Skeletal muscle cell (primary cell): ENCODE results near the gene STEAP2.
"Not testable (repeated sequence)": the region's sequence is repeated elsewhere in the genome, so short reads cannot be mapped to it uniquely, and the experiment has no call there.

Experiments used
- DNase-seq: peaks from one replicate; pipeline ENCODE4 v3.0.0-alpha.2; 2010; ENCODE audit warnings: low read depth
- H3K4me3 ChIP-seq: 2 replicates; pipeline ENCODE4 v1.5.1; 2011; ENCODE audit warnings: low read depth, mild to moderate bottlenecking, control low read depth, low read length, moderate library complexity

The STEAP2 gene

DNA sequence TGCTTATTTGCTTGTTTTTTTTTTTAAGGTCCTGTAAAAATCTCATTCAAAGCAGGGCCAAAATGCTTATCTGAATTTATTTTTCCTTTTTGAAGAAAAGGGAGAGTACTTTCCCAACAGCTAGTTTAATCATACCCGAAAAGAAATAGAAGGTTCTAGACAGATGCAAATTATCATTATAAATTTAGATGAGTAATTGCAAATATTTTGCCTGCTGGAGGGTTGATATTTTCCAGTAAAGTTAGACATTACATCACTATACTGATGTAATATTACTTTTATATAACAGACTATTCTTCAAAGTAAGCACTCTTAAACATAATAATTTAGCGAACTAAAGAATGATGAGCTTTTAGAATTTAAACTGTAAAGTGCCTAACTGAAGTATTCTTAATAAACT lies 19.3 kb downstream of the STEAP2 start:
- DNase-seq = no peak
- no peak overlapping the region for H3K4me3 ChIP-seq

DNA sequence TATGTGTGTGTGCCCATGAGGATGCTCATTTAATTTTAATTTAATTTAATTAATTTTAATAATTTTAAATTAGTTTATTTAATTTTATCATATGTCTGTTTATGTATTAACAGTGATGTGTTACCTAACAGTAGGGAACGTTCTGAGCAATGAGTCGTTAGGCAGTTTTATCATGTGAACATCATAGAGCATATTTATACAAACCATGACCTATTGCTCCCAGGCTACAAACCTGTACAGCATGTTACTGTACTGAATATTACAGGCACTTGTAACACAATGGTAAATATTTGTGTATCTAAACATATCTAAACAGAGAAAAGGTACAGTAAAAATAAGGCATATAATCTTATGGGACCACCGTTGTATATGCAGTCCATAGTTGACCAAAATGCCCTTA lies 19.8 kb downstream of the STEAP2 start:
- DNase-seq = no peak
- H3K4me3 ChIP-seq = no peak overlapping the region

DNA sequence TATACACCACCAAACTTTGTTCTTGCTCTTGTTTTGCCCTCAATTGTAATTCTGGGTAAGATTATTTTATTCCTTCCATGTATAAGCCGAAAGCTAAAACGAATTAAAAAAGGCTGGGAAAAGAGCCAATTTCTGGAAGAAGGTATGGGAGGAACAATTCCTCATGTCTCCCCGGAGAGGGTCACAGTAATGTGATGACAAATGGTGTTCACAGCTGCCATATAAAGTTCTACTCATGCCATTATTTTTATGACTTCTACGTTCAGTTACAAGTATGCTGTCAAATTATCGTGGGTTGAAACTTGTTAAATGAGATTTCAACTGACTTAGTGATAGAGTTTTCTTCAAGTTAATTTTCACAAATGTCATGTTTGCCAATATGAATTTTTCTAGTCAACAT lies 20.9 kb downstream of the STEAP2 start:
- DNase-seq = no peak
- H3K4me3 ChIP-seq = no peak overlapping the region

DNA sequence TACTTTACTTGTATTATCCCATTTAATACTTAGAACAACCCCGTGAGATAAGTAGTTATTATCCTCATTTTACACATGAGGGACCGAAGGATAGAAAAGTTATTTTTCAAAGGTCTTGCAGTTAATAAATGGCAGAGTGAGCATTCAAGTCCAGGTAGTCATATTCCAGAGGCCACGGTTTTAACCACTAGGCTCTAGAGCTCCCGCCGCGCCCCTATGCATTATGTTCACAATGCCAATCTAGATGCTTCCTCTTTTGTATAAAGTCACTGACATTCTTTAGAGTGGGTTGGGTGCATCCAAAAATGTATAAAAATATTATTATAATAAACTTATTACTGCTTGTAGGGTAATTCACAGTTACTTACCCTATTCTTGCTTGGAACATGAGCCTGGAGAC lies 22.0 kb downstream of the STEAP2 start:
- DNase-seq = no peak

DNA sequence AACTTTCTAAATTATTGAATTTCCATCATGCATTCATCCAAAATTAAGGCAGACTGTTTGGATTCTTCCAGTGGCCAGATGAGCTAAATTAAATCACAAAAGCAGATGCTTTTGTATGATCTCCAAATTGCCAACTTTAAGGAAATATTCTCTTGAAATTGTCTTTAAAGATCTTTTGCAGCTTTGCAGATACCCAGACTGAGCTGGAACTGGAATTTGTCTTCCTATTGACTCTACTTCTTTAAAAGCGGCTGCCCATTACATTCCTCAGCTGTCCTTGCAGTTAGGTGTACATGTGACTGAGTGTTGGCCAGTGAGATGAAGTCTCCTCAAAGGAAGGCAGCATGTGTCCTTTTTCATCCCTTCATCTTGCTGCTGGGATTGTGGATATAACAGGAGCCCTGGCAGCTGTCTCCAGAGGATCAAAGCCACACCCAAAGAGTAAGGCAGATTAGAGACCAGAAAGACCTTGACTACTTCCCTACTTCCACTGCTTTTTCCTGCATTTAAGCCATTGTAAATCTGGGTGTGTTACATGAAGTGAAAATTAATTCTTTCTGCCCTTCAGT lies 25.3 kb downstream of the STEAP2 start:
- H3K4me3 ChIP-seq = no peak overlapping the region
- DNase-seq = no peak

More for the DNA sequence above, 22.0 kb downstream of the STEAP2 start:
- no peak overlapping the region for H3K4me3 ChIP-seq

DNA sequence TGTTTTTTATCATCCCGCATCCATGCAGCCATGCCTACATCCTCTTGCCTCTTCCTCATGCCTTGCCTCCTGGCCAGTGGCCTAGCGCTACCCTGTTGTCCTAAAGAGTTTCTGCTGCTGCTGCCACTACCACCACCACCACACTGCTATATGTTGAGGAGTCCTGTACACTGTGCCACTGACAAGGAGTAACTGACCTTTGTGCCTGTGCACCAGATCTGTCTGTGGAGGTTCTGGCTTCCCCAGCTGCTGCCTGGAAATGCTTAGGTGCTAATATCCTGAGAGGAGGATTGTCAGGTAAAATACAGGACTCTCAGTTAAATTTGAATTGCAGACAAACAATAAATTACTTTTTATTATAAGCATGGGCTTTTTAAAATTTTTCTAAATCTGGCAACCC lies 26.5 kb downstream of the STEAP2 start:
- no peak overlapping the region for H3K4me3 ChIP-seq

DNA sequence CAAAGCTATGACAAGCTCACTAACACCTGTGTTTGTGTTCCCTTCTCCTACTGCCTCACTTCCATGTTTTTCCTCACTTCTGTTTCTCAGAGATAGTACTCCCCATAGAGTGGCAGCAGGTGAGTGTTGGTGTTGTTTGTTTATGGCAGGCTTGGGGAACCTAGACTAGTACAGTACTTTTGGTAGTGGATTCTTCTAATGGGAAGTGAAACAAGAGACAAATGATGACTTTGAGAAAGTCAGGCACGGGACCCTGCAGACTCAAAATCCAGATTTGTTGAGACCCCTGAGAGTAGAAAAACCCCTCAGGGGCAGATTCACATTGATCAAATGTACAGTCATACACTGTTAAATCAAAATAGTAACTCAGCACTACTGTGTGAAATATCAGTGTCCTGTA lies 27.0 kb downstream of the STEAP2 start:
- H3K4me3 ChIP-seq = no peak overlapping the region
- DNase-seq = no peak

More for the DNA sequence above, 26.5 kb downstream of the STEAP2 start:
- DNase-seq = no peak

DNA sequence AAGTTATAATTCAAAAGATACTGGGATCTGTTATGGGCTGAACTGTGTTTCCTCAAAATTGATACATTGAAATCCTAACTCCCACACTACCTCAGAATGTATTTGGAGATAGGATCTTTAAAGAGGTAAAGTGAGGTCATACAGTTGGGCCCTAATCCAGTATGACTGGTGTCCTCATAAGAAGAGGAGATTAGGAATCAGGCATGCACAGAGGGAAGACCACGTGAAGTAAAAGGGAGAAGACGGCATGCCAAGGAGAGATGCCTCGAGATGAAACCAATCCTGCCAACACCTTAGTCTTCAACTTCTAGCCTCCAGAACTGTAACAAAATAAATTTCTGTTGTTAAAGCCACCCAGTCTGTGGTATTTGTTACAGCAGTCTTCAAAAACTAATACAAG lies 27.5 kb downstream of the STEAP2 start:
- no peak overlapping the region for H3K4me3 ChIP-seq
- DNase-seq = no peak

DNA sequence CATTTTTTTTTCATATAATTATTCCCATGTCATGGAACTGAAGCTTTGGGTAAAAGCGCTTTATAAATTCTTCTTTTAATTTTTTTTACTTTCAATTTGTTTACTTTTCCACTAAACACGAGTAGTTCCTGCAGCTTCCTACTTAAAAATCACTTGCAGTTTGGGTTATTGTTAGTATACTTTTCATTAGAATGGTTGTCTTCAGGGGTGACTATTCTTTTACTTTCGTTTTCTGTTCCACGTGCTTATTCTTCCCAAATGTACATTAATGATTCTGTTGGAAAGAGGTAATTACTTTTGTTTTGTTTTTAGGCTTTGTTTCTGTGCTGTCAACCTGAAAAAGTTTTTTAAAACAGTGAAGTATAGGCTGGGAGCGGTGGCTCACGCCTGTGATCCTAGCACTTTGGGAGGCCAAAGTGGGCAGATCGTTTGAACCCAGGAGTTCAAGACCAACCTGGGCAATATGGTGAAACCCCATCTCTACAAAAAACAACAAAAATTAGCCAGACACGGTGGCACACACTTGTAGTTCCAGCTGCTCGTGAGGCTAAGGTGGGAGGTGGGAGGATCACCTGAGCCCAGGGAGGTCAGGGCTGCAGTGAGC lies 28.2 kb downstream of the STEAP2 start:
- H3K4me3 ChIP-seq = no peak overlapping the region
- DNase-seq = no peak

DNA sequence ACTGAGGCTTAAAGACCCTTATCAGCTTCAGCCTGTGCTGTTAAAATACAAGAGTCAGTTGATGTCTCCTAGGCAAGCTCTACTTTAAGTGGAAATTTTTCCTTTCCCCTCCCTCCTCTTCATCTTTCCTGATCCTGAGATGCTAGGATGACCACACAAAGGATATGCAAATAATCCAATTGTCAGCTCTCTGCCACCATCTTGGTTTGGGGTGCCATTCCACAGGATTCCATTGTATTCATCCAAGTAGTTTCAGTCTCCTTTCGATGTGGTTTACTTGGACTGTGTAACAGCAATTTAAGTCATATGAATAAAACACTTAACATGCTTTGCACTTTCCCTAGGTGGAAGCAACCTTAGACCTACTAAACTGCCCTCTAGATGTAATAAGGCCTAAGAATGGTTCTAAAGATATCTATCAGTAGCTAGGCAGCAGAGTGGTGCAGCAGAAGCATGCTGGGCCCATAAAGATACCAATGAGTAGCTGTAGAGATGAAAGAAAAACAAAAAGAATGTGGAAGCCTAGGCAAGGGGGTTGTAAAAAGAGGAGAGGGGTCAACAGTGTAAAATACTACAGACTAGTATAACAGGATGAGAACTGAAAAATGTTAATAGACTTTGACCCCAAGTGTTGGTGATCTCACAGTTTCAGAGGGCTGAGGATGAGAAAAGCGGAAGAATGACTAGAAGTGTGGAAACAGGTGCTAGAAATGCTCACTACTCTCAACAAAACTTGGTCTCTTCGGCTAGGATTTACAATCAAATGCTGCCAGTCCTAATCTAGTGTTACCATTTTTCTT lies 31.0 kb downstream of the STEAP2 start:
- H3K4me3 ChIP-seq = no peak overlapping the region
- DNase-seq = no peak

DNA sequence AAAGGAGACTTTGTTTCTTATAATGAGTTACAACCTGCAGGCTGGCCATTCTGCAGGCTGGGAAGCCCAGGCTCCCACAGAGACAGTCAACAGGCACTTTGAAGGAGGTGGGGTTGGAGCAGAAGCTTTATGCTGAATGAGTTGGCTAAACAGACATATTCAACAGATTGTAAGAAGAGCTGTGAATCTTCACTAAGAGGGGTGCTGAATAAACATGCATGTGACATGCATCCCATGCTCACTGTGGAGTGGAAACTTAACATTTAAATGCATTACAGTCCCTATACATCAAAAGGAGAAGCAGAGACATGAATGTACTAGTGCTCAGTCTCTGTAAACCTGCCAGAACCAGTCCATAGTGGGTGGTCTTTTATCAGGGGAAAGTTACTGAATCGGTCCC lies 32.0 kb downstream of the STEAP2 start:
- no peak for DNase-seq

DNA sequence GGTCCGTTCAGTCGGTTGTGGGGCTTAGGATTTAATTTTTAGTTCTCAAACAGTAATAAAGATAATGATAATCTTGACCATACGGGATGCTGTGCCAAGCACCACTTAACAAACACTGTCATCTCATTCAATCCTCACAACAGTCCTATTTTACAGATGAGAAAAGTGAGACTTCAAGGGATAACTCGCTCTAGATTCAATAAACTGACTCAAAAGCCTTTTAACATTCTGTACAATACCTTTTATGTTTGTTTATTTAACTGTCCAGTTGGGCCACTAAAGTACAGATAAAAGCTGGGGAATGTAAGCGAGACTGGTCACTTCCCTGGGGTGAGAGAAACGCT lies 33.0 kb downstream of the STEAP2 start:
- H3K4me3 ChIP-seq = peak overlapping the region; percentile 85
- DNase-seq = no peak

More for the DNA sequence above, 32.0 kb downstream of the STEAP2 start:
- H3K4me3 ChIP-seq = no peak overlapping the region

DNA sequence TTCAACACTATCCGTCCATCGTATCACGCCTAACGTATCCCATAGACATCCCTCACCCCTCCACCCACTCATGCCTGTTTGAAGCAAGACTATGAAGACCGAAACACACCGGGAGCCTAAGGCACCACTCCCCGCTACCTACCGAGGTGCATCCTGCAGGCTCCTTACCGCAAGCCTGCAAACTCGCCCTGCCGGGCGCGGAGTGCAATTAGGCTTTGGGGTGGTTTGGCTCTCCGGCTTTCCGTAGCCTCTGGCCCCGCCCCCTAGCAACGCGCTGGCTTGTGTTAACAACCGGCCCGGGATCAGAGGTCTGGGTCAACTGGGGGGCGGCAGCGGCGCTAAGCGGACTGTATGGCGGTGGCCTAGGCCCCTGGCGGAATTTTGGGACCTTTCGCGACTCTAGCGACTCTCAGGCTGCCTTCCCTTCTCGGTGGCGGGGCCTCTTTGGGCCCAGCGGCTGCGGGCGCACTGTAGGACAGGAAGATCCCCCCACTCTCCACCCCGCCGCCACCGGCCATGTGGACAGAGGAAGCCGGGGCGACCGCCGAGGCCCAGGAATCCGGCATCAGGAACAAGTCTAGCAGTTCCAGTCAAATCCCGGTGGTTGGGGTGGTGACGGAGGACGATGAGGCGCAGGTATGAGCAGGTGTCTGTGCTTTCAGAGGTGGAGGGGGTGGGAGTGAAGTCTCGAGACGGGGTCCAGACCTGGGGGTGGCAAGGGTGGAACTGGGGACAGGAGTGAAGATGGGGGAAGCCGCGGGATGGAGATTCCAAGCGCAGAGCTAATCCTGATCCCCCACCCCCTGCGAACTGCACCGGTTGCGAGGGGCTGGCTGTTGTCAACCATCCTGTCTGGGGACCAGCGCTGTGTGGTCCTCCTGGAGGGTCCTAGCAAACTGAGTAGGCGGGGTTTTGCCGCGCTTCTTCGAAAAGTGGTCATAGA lies 33.6 kb downstream of the STEAP2 start, which contains the start of gene CFAP69:
Gene CFAP69, plus strand, starts transcription at position 266 of the 943 bp plus-strand sequence. Its CDS starts 251 bp downstream, at position 517.
- H3K4me3 ChIP-seq = peak within 1 kb of the TSS; percentile 85
- DNase-seq = peak; percentile 61

DNA sequence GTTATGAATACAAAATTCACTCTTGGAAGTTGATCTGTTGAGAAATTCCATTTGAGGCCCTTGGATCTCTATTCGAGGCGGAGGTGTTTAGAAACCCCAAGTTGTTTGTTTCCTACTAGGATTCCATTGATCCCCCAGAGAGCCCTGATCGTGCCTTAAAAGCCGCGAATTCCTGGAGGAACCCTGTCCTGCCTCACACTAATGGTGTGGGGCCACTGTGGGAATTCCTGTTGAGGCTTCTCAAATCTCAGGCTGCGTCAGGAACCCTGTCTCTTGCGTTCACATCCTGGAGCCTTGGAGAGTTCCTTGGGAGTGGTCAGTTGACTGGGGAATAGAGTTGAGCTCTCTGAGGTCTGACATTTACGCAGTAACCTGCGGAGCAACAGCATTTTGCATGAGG lies 34.6 kb downstream of the STEAP2 start:
- peak overlapping the region; percentile 85 for H3K4me3 ChIP-seq
- peak; percentile 73 for DNase-seq

DNA sequence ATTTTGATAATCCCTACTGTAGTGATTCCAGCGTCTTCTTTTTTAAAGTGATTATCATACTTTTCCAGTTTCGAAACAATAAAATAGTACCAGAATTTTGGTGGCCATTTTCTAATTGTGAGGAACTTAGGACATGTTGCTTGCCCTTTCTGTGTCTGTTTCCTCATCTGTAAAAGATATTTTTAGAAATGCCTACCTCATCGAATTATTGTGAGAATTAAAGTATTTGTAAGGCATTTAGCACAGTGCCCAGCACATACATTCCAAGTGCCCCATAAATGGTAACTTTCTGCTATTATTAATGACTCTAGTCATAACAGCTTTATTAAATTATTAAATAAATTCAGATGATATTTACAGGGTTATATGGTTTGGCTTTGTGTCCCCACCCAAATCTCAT lies 37.2 kb downstream of the STEAP2 start:
- no peak overlapping the region for H3K4me3 ChIP-seq
- DNase-seq = no peak

DNA sequence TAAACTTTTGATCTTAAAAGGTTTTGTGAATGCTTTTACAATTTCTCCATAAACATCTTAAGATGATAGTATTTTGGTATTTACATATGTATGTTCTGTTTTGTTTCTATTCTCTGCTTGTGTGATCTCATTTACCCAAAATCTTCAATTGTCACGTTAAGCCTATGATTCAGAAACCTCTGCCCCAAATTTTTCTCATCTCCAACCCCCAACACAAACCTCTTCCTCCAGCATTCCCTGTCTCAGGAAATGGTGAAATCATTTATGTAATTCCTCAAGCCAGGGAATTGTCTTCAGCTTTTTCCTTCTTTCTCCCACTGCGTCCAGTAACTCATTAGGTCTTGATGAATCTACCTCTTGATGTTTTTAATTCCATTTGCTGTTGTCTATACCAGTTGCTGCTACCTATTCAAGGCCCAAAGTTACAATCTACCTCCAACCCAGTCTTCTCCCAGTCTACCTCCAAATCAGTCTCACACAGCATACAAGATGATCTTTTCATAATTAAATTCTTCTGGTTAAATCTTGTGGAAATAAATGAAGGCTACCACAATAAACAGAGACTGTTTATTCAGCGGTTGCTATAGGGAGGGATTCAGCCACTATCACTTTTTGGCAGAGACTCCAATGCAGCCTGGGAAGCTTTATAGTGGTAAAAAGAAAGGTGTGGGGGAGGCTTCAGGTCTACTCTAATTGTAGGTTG lies 39.2 kb downstream of the STEAP2 start:
- H3K4me3 ChIP-seq = no peak overlapping the region
- DNase-seq = peak; percentile 41

DNA sequence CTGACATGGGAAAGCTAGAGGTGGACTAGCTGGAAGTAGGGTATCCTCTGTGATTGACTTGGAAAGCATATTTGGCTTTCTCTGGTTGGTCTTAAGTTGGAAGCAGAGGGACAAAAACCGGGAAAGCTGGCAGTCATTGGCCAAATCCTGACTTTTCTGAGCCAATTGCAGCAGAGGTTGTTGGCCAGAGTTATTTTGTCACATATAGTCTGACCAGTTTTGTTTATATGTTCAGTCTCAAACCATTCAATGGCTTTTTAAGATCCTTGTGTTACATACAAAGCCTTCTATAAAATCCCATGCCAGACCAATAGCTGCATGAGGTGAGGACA lies 39.7 kb downstream of the STEAP2 start:
- H3K4me3 ChIP-seq = no peak overlapping the region
- DNase-seq = no peak

DNA sequence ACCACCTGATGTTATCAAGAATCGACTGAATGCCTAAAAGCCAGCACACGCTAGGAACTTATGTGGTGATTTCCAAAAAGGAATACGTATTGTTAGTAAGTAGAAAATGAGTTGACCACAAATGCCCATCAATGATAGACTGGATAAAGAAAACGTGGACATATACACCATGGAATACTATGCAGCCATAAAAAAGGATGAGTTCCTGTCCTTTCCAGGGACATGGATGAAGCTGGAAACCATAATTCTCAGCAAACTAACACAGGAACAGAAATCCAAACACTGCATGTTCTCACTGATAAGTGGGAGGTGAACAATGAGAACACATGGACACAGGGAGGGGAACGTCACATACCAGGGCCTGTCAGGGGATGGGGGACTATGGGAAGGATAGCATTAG lies 44.5 kb downstream of the STEAP2 start:
- DNase-seq, H3K4me3 ChIP-seq: not testable (repeated sequence)

DNA sequence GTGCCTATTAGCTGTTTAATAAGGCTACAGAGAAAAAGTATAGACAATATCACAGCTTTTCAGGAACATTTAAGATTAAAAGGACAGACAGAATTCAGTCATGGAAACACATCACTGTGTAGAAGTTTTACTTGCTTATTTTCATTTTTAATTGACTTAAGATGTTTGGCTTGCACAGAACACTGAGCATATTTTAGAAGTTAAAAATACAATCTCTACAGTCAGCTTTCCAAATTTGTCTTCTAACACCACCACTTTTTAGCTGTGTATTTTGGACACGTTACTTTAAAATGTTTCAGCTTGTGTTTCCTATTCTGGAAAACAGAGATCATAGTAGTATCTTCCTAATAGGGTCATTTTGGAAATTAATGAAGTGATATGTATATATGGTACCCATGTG lies 45.2 kb downstream of the STEAP2 start:
- H3K4me3 ChIP-seq = no peak overlapping the region
- DNase-seq = no peak
